Fibroblast of mammary gland (primary cell): ENCODE measurements around the gene NTSR2.

Source experiments
- DNase-seq: peaks from one replicate; pipeline ENCODE4 v3.0.0-alpha.2; 2010; ENCODE audit warnings: low read depth
- H3K4me3 ChIP-seq: 2 replicates; pipeline ENCODE4 v1.5.1; 2011; ENCODE audit warnings: low read depth, mild to moderate bottlenecking, low read length, moderate library complexity; ENCODE audit not compliant: control insufficient read depth
- TF ChIP-seq, protein P1 (sequence below): conservative IDR thresholded peaks from 2 replicates; pipeline ENCODE4 v1.5.1; 2011; ENCODE audit warnings: low read depth, low read length, inconsistent platforms; ENCODE audit not compliant: control insufficient read depth, insufficient read depth

The NTSR2 gene

GRCh38 chr2:11684894-11685460 is 15.0 kb upstream of the NTSR2 start:
- DNase-seq, result no peak
- TF ChIP-seq, protein P1, sequence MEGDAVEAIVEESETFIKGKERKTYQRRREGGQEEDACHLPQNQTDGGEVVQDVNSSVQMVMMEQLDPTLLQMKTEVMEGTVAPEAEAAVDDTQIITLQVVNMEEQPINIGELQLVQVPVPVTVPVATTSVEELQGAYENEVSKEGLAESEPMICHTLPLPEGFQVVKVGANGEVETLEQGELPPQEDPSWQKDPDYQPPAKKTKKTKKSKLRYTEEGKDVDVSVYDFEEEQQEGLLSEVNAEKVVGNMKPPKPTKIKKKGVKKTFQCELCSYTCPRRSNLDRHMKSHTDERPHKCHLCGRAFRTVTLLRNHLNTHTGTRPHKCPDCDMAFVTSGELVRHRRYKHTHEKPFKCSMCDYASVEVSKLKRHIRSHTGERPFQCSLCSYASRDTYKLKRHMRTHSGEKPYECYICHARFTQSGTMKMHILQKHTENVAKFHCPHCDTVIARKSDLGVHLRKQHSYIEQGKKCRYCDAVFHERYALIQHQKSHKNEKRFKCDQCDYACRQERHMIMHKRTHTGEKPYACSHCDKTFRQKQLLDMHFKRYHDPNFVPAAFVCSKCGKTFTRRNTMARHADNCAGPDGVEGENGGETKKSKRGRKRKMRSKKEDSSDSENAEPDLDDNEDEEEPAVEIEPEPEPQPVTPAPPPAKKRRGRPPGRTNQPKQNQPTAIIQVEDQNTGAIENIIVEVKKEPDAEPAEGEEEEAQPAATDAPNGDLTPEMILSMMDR, result no peak
- no peak overlapping the region for H3K4me3 ChIP-seq

DNA sequence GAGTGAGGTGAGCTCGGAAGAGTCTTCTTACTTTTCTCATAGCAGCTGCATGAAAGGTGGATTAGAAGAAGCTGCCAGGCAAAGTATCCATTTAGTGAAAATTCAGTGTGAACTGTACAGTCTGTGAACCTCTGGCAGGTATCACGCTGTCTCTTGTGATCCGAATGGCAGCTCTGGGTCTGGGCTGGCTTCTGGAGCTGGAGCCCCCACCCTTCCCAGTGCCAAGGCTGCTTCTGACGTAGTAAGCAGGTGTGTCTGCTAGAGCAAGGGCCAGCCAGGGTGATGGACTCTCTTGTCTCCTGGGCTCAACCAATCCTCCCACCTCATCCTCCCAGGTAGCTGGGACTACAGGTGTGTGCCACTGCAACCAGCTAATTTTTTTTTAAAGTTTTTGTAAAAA is 14.0 kb upstream of the NTSR2 start:
- no peak overlapping the region for H3K4me3 ChIP-seq
- TF ChIP-seq, protein P1, result no peak
- DNase-seq, result no peak

DNA sequence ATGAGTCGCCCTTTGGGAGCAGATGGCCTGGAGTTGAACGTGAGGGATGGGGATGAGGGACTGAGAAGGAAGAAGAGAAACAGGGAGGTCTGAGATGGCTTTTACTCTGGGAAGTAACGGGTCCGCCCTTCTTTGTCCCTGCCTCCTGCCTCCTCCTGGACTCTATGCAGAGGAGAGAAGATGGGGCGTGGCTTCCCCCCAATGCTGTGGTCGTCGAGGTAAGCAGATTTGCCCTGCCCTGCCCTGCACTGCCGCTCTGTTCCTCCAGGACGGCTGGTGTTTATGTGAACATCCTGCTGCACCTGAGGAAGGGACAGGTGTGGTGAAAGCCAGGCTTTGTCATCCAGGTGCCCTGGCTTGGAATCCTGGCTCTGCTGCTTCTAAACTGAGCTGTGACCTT is 13.5 kb upstream of the NTSR2 start:
- H3K4me3 ChIP-seq, result no peak overlapping the region
- TF ChIP-seq, protein P1, result no peak
- peak; percentile 6 for DNase-seq

DNA sequence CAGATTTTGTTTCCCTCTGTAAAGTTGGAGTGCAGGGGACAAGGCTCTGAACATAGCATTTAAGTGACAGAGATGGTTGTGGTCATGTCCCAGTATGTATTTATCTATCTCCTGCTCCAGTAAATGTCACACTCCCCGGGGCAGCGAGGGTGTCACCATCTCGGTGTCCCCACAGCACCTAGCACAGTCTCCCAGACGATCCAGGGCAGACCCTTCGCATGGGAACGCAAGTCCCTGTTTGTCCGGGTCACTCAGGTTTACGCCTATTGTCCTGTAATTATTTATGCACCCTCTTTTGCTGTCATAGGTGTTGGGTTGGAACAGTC is 12.6 kb upstream of the NTSR2 start:
- H3K4me3 ChIP-seq, result no peak overlapping the region
- DNase-seq, result no peak
- TF ChIP-seq, protein P1, result no peak

DNA sequence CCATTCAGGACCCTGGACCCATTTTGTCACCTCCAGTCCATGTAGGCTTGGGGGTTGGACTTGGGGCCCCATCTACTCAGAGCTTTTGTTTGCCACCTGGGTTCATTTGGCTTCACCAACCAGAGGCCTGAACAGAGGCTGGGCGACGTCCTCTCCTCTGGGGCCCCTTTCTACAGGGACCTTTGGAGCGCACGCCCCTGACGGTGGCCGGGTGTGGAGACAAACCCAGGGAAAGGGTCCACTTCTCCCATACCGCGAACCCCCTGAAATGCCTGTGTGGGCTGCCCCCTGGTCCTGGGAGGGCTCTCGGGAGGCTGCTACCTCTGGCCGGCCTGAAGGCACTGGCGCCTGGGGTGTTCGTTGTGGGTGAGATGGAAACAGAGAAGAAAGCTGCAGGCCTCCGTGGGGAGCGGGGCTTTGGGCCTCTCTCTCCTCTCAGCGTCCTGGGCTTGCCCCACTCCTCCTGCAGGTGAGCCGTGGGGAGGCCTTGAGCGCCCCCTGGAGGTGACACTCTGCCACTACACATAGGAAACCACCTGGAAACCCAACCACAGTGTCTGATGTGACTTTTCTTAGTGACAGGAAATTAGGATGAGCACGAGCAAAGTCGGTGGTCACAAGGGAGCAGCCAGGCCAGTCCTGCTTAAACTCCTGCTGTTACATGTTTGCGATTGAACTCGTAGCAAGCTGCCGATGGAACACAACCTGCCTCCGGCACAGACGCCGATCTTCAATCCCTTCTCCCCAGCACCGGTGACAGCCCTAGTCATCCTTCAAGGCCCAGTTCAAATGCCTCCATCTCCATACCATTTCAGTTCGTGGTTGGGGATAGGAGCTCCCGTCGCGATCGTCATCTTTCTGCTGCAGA is 12.0 kb upstream of the NTSR2 start:
- no peak for DNase-seq
- TF ChIP-seq, protein P1, result peak; percentile 78
- H3K4me3 ChIP-seq, result no peak overlapping the region

DNA sequence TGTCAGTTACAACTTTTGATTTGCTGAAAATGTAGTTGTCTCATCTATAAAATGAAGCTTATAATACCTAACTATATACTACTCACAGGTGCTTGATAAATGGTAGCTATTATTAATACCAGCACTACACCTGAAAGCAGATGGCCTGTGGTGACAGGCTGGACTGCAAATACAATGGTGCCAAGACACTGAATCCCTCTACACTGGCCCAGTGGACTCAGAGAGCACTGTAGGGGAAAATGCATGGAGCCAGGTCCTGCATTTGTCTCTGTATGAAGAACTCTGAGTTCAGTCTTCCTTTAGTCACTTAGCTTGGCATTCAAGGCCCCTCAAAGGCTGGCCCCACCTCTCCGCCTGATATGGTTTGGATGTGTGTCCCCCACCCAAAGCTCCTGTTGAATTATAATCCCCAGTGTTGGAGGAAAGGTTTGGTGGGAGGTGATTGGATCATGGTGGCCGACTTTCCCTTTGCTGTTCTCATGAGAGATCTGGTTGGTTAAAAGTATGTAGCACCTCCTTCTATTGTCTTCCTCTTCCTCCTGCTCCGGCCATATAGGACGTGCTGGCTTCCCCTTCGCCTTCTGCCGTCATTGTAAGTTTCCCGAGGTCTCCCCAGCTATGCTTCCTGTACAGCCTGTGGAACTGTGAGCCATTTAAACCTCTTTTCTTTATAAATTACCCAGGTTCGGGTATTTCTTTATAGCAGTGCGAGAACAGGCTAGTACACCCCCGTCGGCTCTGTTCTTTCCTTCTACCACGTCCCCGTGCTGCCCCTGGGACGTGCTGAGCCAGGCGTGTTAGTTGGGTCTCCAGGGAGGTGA is 11.1 kb upstream of the NTSR2 start:
- DNase-seq, result no peak
- H3K4me3 ChIP-seq, result no peak overlapping the region
- TF ChIP-seq, protein P1, result no peak
